SH-SY5Y (cell line): ENCODE data around the gene HTRA2.

Experiments used
- GATA2 ChIP-seq: IDR thresholded peaks from 2 replicates; pipeline ENCODE4 v1.6.1; 2011; ENCODE audit warnings: mild to moderate bottlenecking, low read depth, low read length
- GATA3 ChIP-seq: IDR thresholded peaks from 2 replicates; pipeline ENCODE4 v1.6.1; 2011; ENCODE audit warnings: low read depth, mild to moderate bottlenecking, low read length, moderate library complexity

- TF ChIP-seq GATA2 = no peak
- no peak for TF ChIP-seq GATA3
Measured at GRCh38 chr2:74499267-74499939, 30.3 kb upstream of the HTRA2 start, which contains the start of gene LBX2.
